Measurements from ENCODE around the gene CASP7. TPM values are rescaled to one million over a fixed set of nuclear protein-coding genes. Genes with fewer than 3 reads are reported as not detected.

Gene CASP7
- total and polyA plus RNA-seq, 8 donors: 7.0 to 28.7 (median 14.8) TPM

GRCh38 chr10:113689574-113689973 is 9.9 kb downstream of the CASP7 start:
- Histone ChIP-seq H3K27ac (no peak overlapping the region), H3K4me3 (no peak overlapping the region), H3K4me1 (no peaks in the 10 kb centered on the region), H3K36me3 (no peaks in the 10 kb centered on the region), H3K9me3 (no peaks in the 10 kb centered on the region), H3K27me3 (no peaks in the 10 kb centered on the region)
- no peak for DNase-seq
- WGBS, 2 donors: 69 to 72% methylated on average over 3 of the region's 3 CpGs
- intact Hi-C loops (cut with DNase I): no loop called here
- no peak for TF ChIP-seq CTCF (IDR thresholded peaks at IDR 0.05)
- ATAC-seq: no peak
- FAIRE-seq: no peak

- Histone ChIP-seq H3K36me3 (no peaks in the 10 kb centered on the region), H3K4me3 (no peak overlapping the region), H3K27ac (no peak overlapping the region), H3K4me1 (no peaks in the 10 kb centered on the region), H3K27me3 (no peaks in the 10 kb centered on the region), H3K9me3 (no peaks in the 10 kb centered on the region)
- DNase-seq (no peak), ATAC-seq (no peak), FAIRE-seq (no peak)
- no peak for TF ChIP-seq CTCF (IDR thresholded peaks at IDR 0.05)
- 65 to 67% methylated on average over 3 of the region's 3 CpGs for WGBS, 2 donors
- intact Hi-C loops (cut with DNase I): no loop called here
Measured at GRCh38 chr10:113690749-113691148, 11.0 kb downstream of the CASP7 start.

- WGBS, 2 donors: 69 to 97% methylated on average over 2 of the region's 2 CpGs
- no peak for FAIRE-seq
- no peaks in the 10 kb centered on the region for H3K9me3 ChIP-seq
- H3K36me3 ChIP-seq: no peaks in the 10 kb centered on the region
- intact Hi-C loops (cut with DNase I): no loop called here
- no peak overlapping the region for H3K4me3 ChIP-seq
- H3K4me1 ChIP-seq: no peaks in the 10 kb centered on the region
- TF ChIP-seq CTCF (IDR thresholded peaks at IDR 0.05): no peak
- no peak for DNase-seq
- ATAC-seq: no peak
- H3K27ac ChIP-seq: no peak overlapping the region
- no peaks in the 10 kb centered on the region for H3K27me3 ChIP-seq
Measured at GRCh38 chr10:113691381-113691780, 11.7 kb downstream of the CASP7 start.

DNA sequence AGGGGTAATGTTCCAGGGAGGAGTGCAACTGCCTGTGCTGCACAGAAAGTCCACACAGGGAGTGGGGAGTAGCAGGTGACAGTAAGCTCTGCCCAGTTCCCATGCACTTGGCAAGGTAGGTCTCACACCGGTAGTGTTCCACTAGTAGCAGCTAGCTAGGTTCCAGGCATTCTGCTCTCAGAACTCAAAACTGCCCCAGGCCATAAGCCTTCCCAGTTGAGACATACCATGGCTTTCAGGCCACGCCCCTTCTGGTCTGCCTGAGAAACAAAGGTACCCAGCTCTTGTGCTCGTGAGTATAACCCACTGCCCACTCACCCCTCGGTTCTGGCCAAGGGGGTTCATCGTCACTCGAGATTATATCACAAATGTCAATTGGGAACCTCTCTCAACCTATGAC is 12.6 kb downstream of the CASP7 start:
- no peak overlapping the region for H3K27ac ChIP-seq
- H3K27me3 ChIP-seq: no peaks in the 10 kb centered on the region
- ATAC-seq (no peak), FAIRE-seq (no peak), DNase-seq (no peak)
- 86 to 96% methylated on average over 6 of the region's 6 CpGs for WGBS, 2 donors
- no peaks in the 10 kb centered on the region for H3K9me3 ChIP-seq
- no peak for TF ChIP-seq CTCF (IDR thresholded peaks at IDR 0.05)
- H3K4me1 ChIP-seq: no peaks in the 10 kb centered on the region
- H3K36me3 ChIP-seq: no peaks in the 10 kb centered on the region
- H3K4me3 ChIP-seq: no peak overlapping the region
- intact Hi-C loops (cut with DNase I): no loop called here

DNA sequence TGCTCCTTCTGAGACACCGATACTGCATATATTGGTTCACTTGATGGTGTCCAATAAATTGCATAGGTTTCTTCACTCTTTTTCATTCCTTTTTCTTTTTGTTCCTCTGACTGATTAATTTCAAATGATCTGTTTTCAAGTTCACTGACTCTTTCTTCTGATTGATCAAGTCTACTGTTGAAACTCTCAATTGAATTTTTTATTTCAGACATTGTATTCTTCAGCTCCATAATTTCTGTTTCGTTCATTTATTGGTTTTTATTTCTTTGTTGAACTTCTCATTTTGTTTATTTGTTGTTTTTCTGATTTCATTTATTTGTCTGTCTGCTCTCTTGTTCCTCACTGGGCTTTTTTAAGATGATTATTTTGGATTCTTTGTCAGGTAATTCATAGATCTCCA is 13.6 kb downstream of the CASP7 start:
- Histone ChIP-seq H3K36me3 (peaks cover 0 to 9% (median 5%) of the 10 kb centered on the region in 3 donors), H3K27me3 (no peaks in the 10 kb centered on the region), H3K9me3 (no peaks in the 10 kb centered on the region), H3K4me1 (no peaks in the 10 kb centered on the region), H3K4me3 (no peak overlapping the region), H3K27ac (no peak overlapping the region)
- ATAC-seq (no peak), FAIRE-seq (no peak), DNase-seq (no peak)
- WGBS, 2 donors: 85 to 99% methylated on average over 2 of the region's 2 CpGs
- no peak for TF ChIP-seq CTCF (IDR thresholded peaks at IDR 0.05)
- intact Hi-C loops (cut with DNase I): no loop called here
